A549 (cell line): ENCODE results near the gene TRIP13. TPM values are rescaled to one million over a fixed set of nuclear protein-coding genes. Genes with fewer than 3 reads are reported as not detected.

ENCODE experiments used
- ATAC-seq, 2 experiments: fragments of 200-7000 bp in 1 of 2; fragments of >200 bp in 1 of 2; cut with Nextera tagmentation in 1 of 2; cut with Tn5 transposase in 1 of 2; 3 replicates each; pipeline versions ENCODE4 v1.8.0 to v1.9.1; 2018 to 2020; ENCODE audit warnings: mild to moderate bottlenecking in 1 of 2, moderate library complexity in 1 of 2
- CTCF ChIA-PET: fragments of 300-600 bp; sonication (Branson Sonifier 250); formaldehyde crosslinking; extraction: SDS; loops from one replicate; lab custom pipeline; 2021; ENCODE audit warnings: antibody characterized with exemption, inconsistent platforms; lab: Yijun Ruan, JAX
- POLR2A ChIA-PET: fragments of 350-600 bp; formaldehyde crosslinking; extraction: SDS; loops from one replicate; lab custom pipeline; 2021; ENCODE audit warnings: antibody characterized with exemption, inconsistent platforms; lab: Yijun Ruan, JAX
- DNase-seq, 2 experiments: peaks; one replicate each; pipeline versions ENCODE4 v3.0.0 to v3.0.0-alpha.2; 2011 to 2016; ENCODE audit warnings: low read depth in 1 of 2, low spot score in 1 of 2
- FAIRE-seq: peaks from 2 replicates; lab custom pipeline; 2011; peaks lifted over from hg19 to GRCh38; lab: Jason Lieb, UNC
- H3K27ac ChIP-seq, 2 experiments: fragments of >200 bp; sonication (Bioruptor Twin); formaldehyde crosslinking; 3 replicates each; pipeline ENCODE4 v1.5.1; 2016 to 2017
- H3K4me1 ChIP-seq: fragments of >200 bp; sonication (Bioruptor Twin); formaldehyde crosslinking; 3 replicates; pipeline ENCODE4 v1.6.1; 2016
- H3K4me2 ChIP-seq: fragments of >200 bp; sonication (Bioruptor Twin); formaldehyde crosslinking; 3 replicates; pipeline ENCODE4 v1.6.1; 2016
- H3K4me3 ChIP-seq: fragments of >200 bp; sonication (Bioruptor Twin); formaldehyde crosslinking; 3 replicates; pipeline ENCODE4 v1.5.1; 2016
- H3K9me3 ChIP-seq: fragments of >200 bp; sonication (Bioruptor Twin); formaldehyde crosslinking; 3 replicates; pipeline ENCODE4 v1.6.1; 2016
- CBX2 ChIP-seq: fragments of 200-600 bp; sonication (generic); IDR thresholded peaks from 2 replicates; pipeline ENCODE4 v1.6.1; 2016; ENCODE audit warnings: low read depth, mild to moderate bottlenecking, borderline replicate concordance
- CEBPB ChIP-seq, 2 experiments: fragments of >200 bp in 1 of 2; sonication (Bioruptor Twin) in 1 of 2; formaldehyde crosslinking in 1 of 2; IDR thresholded peaks; 2 replicates each; pipeline ENCODE4 v1.6.1; 2012 to 2016
- CHD2 ChIP-seq: fragments of 150-350 bp; IDR thresholded peaks from 2 replicates; pipeline ENCODE4 v1.6.1; 2014; ENCODE audit warnings: low read length; ENCODE audit not compliant: partially characterized antibody
- EHF ChIP-seq: fragments of 250-450 bp; sonication (Bioruptor Pico); IDR thresholded peaks from 2 replicates; pipeline ENCODE4 v1.5.0; 2020; ENCODE audit warnings: mild to moderate bottlenecking
- FOXS1 ChIP-seq: fragments of 250-450 bp; sonication (Bioruptor Pico); IDR thresholded peaks from 2 replicates; pipeline ENCODE4 v1.5.0; 2020; ENCODE audit warnings: mild to moderate bottlenecking, moderate library complexity
- HOXB5 ChIP-seq: fragments of 250-450 bp; sonication (Bioruptor Pico); IDR thresholded peaks from 2 replicates; pipeline ENCODE4 v1.5.0; 2020; ENCODE audit warnings: mild to moderate bottlenecking, moderate library complexity
- JUN ChIP-seq, 2 experiments: fragments of >200 bp; sonication (Bioruptor Twin); formaldehyde crosslinking; IDR thresholded peaks; 2 replicates in 1 of 2; 3 replicates in 1 of 2; pipeline ENCODE4 v1.6.1; 2016 to 2017
- JUNB ChIP-seq: fragments of >200 bp; sonication (Bioruptor Twin); formaldehyde crosslinking; IDR thresholded peaks from 2 replicates; pipeline ENCODE4 v1.6.1; 2016
- KDM5A ChIP-seq: fragments of 200-600 bp; sonication (generic); IDR thresholded peaks from 2 replicates; pipeline ENCODE4 v1.6.1; 2016; ENCODE audit warnings: antibody characterized with exemption, mild to moderate bottlenecking
- MAFK ChIP-seq: fragments of 450-650 bp; IDR thresholded peaks from 2 replicates; pipeline ENCODE4 v1.6.1; 2014; ENCODE audit not compliant: partially characterized antibody
- MAZ ChIP-seq: fragments of 150-350 bp; IDR thresholded peaks from 2 replicates; pipeline ENCODE4 v1.6.1; 2014; ENCODE audit warnings: antibody characterized with exemption, low read depth, low read length, borderline replicate concordance
- MYC ChIP-seq: IDR thresholded peaks from 2 replicates; pipeline ENCODE4 v1.6.1; 2012; ENCODE audit warnings: mild to moderate bottlenecking, inconsistent platforms, low read length, improper control_type of control experiment, borderline replicate concordance
- NR3C1 ChIP-seq: fragments of >200 bp; sonication (Bioruptor Twin); formaldehyde crosslinking; IDR thresholded peaks from 3 replicates; pipeline ENCODE4 v1.6.1; 2017
- POLR2A ChIP-seq: IDR thresholded peaks from 2 replicates; pipeline ENCODE4 v1.6.1; 2012; ENCODE audit warnings: mild to moderate bottlenecking, low read length
- RAD21 ChIP-seq, 2 experiments: fragments of >200 bp in 1 of 2; sonication (Bioruptor Twin) in 1 of 2; formaldehyde crosslinking in 1 of 2; IDR thresholded peaks in 1 of 2; conservative IDR thresholded peaks in 1 of 2; 2 replicates in 1 of 2; 3 replicates in 1 of 2; pipeline ENCODE4 v1.6.1; 2012 to 2018; ENCODE audit warnings: inconsistent platforms in 1 of 2
- TFCP2L1 ChIP-seq: fragments of 250-450 bp; sonication (Bioruptor Pico); IDR thresholded peaks from 2 replicates; pipeline ENCODE4 v1.5.0; 2021; ENCODE audit warnings: mild to moderate bottlenecking
- WGBS: methylation state at CpG from one replicate; pipeline ENCODE4 v1.1.6; 2017; ENCODE audit errors: missing lambda C conversion rate; 5-methylcytosine and 5-hydroxymethylcytosine counted together
- polyA plus RNA-seq, 4 experiments: library from polyadenylated mRNA; depleted of rRNA in 3 of 4; stranded (reverse); fragments of >200 nt; fragmentation: RNase III in 1 of 4; extraction: RNeasy Plus Mini Kit Qiagen cat#74134 plus additional on column Dnase treatment in 1 of 4; gene quantifications; 2 replicates in 3 of 4; 3 replicates in 1 of 4; pipeline ENCODE4 v1.2.3, GENCODE V29; 2011 to 2017
- TF ChIP-seq, protein P1 (sequence below): fragments of 150-350 bp; IDR thresholded peaks from 2 replicates; pipeline ENCODE4 v1.6.1; 2014; ENCODE audit warnings: low read depth, mild to moderate bottlenecking, low read length
- TF ChIP-seq, protein P2 (sequence below): IDR thresholded peaks from 2 replicates; pipeline ENCODE4 v1.6.1; 2012; ENCODE audit warnings: low read depth, borderline replicate concordance
- TF ChIP-seq, protein P3 (sequence below): IDR thresholded peaks from 2 replicates; pipeline ENCODE4 v1.6.1; 2012
- TF ChIP-seq, protein P4 (sequence below): fragments of >200 bp; sonication (Bioruptor Twin); formaldehyde crosslinking; IDR thresholded peaks from 3 replicates; pipeline ENCODE4 v1.5.1; 2016

TRIP13 gene
- polyA plus RNA-seq, 2 of the 4 experiments (the other 2 are of a cell fraction) = 54.0 to 62.4 TPM

DNA sequence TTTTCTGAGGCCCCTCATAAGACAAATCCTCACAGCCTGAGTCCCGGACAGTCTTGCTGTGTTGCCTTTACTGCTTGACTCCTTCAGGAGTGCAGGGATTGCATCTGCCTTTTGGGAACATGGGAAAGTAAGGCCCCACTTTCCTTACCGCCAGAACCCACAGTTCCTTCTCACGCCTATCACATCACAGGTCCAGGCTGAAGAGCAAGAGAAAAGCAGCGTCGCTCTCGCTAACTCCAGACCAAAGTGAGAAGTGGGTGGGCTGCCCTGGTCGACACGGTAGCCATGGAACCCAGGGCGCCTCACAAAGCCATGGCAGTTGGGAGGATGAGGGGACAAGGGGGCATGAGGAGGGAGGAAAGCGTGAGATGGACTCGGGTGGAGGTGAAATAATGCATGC, 34.0 kb upstream of the TRIP13 start:
- ChIA-PET CTCF (interaction anchor here (1.1 kb wide), 1 partner anchor 189 kb away, joined by 4 read pairs; no protein-coding TSS in a partner anchor), POLR2A (no interaction called here)
- Histone ChIP-seq H3K4me1 (no peaks in the 10 kb centered on the region), H3K4me3 (no peak overlapping the region), H3K4me2 (no peak overlapping the region)
- no peak for TF ChIP-seq CEBPB (IDR thresholded peaks at IDR 0.05)
- TF ChIP-seq, protein P1, sequence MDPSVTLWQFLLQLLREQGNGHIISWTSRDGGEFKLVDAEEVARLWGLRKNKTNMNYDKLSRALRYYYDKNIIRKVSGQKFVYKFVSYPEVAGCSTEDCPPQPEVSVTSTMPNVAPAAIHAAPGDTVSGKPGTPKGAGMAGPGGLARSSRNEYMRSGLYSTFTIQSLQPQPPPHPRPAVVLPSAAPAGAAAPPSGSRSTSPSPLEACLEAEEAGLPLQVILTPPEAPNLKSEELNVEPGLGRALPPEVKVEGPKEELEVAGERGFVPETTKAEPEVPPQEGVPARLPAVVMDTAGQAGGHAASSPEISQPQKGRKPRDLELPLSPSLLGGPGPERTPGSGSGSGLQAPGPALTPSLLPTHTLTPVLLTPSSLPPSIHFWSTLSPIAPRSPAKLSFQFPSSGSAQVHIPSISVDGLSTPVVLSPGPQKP = no peak
- TF ChIP-seq NR3C1 = no peak
- TF ChIP-seq JUN (IDR thresholded peaks at IDR 0.05) = no peak
- TF ChIP-seq HOXB5 (CRISPR knock-in tag) = no peak
- no peak for TF ChIP-seq MAFK
- TF ChIP-seq, protein P2, sequence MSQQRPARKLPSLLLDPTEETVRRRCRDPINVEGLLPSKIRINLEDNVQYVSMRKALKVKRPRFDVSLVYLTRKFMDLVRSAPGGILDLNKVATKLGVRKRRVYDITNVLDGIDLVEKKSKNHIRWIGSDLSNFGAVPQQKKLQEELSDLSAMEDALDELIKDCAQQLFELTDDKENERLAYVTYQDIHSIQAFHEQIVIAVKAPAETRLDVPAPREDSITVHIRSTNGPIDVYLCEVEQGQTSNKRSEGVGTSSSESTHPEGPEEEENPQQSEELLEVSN = no peak
- no peak for TF ChIP-seq FOXS1 (CRISPR knock-in tag)
- TF ChIP-seq, protein P3, sequence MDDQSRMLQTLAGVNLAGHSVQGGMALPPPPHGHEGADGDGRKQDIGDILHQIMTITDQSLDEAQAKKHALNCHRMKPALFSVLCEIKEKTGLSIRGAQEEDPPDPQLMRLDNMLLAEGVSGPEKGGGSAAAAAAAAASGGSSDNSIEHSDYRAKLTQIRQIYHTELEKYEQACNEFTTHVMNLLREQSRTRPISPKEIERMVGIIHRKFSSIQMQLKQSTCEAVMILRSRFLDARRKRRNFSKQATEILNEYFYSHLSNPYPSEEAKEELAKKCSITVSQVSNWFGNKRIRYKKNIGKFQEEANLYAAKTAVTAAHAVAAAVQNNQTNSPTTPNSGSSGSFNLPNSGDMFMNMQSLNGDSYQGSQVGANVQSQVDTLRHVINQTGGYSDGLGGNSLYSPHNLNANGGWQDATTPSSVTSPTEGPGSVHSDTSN = no peak
- TF ChIP-seq RAD21 (conservative IDR thresholded peaks at IDR 0.05 in 1 of 2, IDR thresholded peaks at IDR 0.05 in 1 of 2) = no peak
- TF ChIP-seq, all 56 proteins: peak for 0
- no peak overlapping the region for H3K27ac ChIP-seq
- FAIRE-seq (no peak), DNase-seq (no peak), ATAC-seq (no peak)
- H3K9me3 ChIP-seq = no peaks in the 10 kb centered on the region
- whole genome bisulfite sequencing = 92% methylated on average over 11 of the region's 11 CpGs

DNA sequence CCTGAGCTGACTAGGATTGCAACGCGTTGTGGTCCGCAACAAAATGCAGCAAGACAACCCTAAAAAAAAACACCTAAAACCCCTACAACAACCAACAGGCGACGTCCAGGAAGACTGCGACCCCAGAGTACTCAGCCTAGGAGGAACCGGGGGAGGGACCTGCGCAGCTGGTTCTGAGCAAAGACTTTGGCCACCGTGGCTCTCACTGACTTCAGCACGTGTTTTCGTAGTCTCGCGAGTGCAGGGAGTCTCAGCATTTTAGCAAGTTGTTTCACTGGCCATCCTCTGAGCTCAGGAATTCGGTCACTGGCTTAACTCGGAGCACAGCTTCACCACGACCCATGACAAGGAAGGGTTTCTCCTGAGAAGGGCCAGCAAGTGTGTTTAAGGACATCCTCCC, 33.3 kb upstream of the TRIP13 start:
- Histone ChIP-seq H3K4me3 (no peak overlapping the region), H3K4me2 (no peak overlapping the region), H3K9me3 (no peaks in the 10 kb centered on the region), H3K27ac (no peak overlapping the region), H3K4me1 (no peaks in the 10 kb centered on the region)
- ChIA-PET CTCF (interaction anchor here (1.1 kb wide), 1 partner anchor 190 kb away, joined by 4 read pairs; no protein-coding TSS in a partner anchor), POLR2A (no interaction called here)
- ATAC-seq = no peak
- TF ChIP-seq KDM5A (no peak), MYC (no peak), RAD21 (conservative IDR thresholded peaks at IDR 0.05 in 1 of 2, IDR thresholded peaks at IDR 0.05 in 1 of 2) (no peak), JUNB (no peak)
- TF ChIP-seq, protein P3 = no peak
- WGBS = 92% methylated on average over 16 of the region's 16 CpGs
- no peak for FAIRE-seq
- no peak for DNase-seq

DNA sequence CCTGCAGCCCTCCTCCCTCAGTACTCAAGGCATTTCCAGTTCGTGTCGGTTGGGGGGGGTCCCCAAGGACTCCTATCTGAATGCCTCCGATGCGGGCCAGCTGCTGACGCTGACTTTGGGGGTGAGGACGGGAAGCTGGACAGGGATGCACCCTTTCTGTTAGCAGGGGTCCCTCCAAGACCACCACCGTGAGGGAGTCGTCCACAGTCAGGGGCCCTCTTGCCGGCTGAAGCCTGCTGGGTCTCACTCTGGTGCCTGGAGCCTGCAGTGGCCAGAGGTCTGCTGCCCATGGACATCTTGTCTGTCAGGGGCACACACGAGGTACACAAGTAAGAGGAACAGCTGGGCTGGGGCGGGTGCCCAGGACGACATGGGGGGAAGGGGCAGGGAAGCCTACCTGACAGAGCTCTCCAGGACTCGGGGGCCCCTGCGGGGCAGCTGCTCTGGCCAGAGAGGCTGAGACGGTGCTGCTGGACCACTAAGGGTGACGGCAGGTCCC, 32.8 kb upstream of the TRIP13 start:
- Histone ChIP-seq H3K4me3 (no peak overlapping the region), H3K9me3 (no peaks in the 10 kb centered on the region), H3K4me2 (no peak overlapping the region), H3K4me1 (no peaks in the 10 kb centered on the region), H3K27ac (no peak overlapping the region)
- ChIA-PET CTCF (interaction anchor here (1.1 kb wide), 1 partner anchor 191 kb away, joined by 4 read pairs; no protein-coding TSS in a partner anchor), POLR2A (no interaction called here)
- no peak for FAIRE-seq
- ATAC-seq = no peak
- DNase-seq = no peak
- WGBS = 94% methylated on average over 10 of the region's 16 CpGs
- TF ChIP-seq TFCP2L1 (CRISPR knock-in tag) = no peak
- TF ChIP-seq EHF (CRISPR knock-in tag) = no peak
- TF ChIP-seq CHD2 = no peak
- no peak for TF ChIP-seq MAZ
- TF ChIP-seq CBX2 = no peak
- no peak for TF ChIP-seq JUN (IDR thresholded peaks at IDR 0.05)
- TF ChIP-seq, protein P4, sequence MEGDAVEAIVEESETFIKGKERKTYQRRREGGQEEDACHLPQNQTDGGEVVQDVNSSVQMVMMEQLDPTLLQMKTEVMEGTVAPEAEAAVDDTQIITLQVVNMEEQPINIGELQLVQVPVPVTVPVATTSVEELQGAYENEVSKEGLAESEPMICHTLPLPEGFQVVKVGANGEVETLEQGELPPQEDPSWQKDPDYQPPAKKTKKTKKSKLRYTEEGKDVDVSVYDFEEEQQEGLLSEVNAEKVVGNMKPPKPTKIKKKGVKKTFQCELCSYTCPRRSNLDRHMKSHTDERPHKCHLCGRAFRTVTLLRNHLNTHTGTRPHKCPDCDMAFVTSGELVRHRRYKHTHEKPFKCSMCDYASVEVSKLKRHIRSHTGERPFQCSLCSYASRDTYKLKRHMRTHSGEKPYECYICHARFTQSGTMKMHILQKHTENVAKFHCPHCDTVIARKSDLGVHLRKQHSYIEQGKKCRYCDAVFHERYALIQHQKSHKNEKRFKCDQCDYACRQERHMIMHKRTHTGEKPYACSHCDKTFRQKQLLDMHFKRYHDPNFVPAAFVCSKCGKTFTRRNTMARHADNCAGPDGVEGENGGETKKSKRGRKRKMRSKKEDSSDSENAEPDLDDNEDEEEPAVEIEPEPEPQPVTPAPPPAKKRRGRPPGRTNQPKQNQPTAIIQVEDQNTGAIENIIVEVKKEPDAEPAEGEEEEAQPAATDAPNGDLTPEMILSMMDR = no peak
- TF ChIP-seq POLR2A = no peak
- TF ChIP-seq HOXB5 (CRISPR knock-in tag) = no peak
